ENCODE data around the gene PRKD1.
"Not testable (repeated sequence)": the region's sequence is repeated elsewhere in the genome, so short reads cannot be mapped to it uniquely, and the experiment has no call there.

Gene PRKD1

DNA sequence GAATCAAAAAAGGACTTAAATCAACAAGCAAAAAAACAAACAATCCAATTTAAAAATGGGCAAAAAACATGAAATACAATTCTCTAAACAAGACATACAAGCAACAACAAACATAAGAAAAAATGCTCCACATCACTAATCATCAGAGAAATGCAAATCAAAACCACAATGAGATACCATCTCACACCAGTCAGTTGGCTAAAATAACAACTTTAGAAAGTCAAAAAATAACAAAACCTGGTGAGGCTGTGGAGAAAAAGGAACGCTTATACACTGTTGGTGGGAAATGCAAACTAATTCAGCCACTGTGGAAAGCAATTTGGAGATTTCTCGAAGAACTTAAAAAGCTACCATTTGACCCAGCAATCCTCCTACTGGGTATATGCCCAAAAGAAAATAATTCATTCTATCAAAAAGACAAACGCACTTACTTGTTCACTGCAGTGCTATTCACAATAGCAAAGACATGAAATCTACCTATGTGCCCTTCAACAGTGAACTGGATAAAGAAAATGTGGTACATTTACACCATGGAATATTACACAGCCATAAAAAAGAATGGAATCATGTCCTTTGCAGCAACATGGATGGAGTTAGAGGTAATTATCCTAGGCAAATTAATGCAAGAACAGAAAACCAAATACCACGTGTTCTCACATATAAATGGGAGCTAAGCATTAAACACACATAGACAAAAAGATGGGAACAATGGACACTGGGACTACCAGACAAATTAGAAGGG is 26.9 kb downstream of the PRKD1 start:
- no peak for DNase-seq (ENCODE audit: low read depth)

DNA sequence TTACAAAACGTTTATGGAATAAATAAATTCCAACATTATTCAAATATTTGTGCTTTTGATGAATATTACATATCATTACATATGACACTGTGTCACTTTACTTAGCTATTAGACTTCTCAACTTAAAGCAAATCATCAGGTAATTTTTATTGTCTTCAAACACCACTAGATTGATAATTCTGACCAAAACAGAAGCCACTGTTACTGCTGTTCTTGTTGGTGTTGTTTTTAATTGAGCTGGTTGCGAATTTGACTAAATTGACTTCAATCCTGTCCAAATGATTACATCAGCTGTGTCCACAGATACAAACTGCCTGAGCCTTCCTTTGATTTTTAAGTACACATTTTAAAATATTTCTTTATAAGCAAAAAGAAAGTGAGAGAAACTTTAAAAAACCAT is 29.2 kb downstream of the PRKD1 start:
- no peak for DNase-seq (ENCODE audit: low read depth)

DNA sequence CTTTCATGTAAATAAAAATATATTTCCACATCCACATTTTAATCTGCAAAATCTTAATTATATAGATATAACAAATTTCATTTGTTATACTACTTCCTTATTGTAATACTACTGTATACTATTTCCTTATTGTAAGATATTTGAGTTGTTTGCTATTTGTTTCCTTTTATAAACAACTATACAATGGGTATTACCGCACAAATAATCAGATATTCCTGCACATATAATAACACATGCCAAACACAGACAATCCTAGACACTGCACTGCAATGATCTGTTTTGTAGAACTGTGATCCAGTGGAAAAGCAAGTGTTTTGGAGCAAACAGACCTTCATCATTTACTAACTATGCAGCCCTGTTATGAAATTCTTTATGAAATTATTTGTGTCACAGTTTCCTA is 30.5 kb downstream of the PRKD1 start:
- no peak for DNase-seq (ENCODE audit: low read depth)

DNA sequence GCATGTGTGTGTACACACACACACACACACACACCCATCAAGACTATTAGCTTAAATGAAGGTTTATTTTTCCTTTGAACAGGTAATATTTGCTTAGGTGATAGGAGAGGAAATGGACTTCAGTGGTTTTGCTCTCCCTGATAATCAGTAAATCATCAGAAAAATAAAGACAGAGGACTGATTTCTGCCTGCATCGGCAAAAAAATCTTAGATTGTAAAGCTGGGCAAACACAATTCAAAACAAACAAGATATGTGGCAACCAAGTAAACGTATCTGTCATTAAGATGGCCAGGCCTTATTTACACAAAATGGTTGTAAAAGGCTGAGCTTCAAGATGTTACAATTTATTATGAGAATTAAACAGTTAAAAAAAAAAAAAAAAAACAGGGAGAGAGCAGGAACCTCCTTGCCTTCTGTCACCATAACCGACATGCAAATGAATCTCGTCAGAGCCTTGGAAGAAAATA is 31.3 kb downstream of the PRKD1 start:
- no peak for DNase-seq (ENCODE audit: low read depth)

DNA sequence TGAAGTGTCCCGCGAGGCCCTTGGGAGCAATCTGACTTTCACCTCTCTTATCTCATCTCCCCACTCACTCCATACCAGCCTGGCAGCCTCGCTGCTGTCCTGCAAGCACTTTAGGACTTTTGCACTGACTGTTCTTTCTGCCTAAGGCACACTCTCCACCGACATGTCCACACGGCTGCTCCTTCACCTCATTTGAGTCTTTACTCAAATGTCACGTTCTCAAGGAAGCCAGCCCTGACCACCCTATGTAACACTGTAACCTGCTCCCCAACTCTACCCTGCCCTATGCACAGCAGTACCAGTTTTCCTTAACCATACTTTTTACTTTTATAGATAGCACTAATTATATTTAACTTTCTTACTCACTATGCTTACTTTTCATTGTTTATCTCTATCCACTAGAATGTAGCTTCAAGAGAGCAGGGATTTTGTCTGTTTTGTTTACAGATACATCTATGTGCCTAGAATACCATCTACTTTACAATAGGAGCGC is 32.0 kb downstream of the PRKD1 start:
- no peak for DNase-seq (ENCODE audit: low read depth)

DNA sequence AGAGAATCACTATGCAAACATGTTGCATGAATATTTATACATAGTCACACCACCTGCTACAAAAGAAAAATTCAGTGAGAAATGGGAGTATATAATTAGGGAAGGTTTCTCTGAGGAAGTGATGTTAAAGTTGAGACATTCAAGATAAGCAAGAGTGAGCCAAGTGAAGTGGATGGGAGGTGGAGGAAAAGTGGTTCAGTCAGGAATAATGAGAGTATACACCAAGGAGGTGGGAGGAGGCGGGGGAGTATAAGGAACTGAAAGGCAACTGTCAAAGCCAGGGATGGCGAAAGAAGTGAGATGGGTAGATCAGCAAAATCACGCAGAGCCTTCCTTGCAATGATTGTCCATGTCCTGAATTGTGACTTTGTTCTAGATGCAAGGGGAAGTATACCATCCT is 33.7 kb downstream of the PRKD1 start:
- DNase-seq (ENCODE audit: low read depth): no peak

DNA sequence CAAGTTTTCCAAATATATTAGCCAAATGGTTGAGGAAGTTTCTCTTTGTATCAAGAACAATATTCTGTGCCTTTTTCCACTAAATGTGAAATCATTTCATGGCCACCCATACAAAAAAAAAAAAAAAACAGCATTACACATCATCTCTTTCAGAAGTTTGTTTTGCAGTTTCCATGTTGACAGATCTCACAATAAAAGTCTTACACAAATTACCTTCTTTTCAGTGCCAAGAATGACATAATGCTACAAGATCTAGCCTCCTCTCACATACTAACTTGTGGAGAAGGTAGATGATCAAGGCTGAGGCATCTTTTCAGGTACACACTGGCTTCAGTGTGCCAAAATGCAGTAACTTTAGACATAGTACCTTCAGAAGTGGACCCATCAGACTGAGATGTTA is 35.3 kb downstream of the PRKD1 start:
- DNase-seq (ENCODE audit: low read depth): no peak

DNA sequence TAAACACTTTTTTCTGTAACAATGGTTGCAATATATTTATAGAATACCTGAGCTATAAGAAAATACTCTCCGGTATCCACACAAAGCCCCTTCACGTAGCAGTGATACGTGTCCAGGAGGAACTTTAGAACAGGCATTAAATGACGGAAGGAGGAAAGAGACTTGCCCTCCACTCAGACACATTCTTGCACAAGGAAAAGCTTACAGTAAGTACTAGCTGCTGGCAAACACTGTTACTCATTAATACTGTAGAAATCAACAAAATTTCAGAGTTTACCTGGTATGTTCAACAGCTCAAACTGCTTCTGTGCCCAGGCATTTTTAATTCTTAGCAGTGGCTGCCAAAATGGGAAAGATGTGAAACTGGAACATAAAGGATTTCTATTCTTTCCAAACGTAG is 41.7 kb downstream of the PRKD1 start:
- no peak for DNase-seq (ENCODE audit: low read depth)

DNA sequence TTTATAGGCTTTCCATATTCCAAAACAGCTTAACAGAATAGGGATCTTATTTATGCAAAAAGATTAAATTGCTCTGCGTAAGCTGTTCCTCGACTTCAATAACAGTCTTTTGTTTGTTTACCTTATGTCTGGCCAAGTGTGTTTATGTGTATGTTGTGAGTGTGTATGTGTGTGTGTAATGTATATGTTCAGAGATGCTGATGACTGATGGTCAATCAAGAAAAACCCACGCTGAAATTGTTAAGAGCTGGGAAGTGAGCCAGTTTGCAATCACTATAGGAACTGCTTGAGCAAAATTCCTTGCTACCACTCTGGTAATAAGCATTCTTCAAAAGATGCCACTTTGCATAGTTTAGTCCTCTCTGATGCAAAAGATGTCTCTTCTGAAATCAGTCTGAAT is 59.6 kb downstream of the PRKD1 start:
- DNase-seq (ENCODE audit: low read depth): no peak

DNA sequence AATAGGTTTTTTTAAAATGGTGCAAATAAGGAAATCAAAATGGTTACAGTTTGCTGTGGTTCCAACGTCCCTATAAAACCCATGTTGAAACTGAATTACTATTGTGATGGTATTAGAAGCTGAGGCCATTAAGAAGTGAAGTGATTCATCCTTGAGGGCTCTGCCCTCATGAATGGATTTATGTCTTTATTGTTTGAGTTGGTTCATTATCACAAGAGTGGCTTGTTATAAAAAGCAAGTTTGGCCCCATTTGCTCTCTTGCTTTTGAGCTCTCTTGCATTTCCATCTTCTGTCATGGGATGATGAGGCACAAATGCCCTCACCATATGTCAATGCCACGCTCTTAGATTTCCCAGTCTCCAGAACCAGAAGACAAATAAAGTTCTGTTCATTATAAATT is 62.3 kb downstream of the PRKD1 start:
- no peak for DNase-seq (ENCODE audit: low read depth)

DNA sequence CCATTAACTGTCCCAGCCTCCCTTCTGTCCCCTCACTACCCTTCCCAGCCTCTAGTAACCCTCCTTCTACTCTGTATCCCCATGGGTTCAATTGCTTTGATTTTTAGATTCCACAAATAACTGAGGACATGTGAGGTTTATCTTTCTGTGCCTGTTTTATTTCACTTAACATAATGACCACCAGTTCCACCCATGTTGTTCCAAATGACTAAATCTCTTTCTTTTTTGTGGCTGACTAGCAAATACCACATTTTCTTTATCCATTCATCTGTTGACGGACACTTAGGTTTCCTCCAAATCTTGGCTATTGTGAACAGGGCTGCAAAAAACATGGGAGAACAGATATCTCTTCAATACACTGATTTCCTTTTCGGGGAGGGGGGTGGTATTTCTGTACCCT is 65.7 kb downstream of the PRKD1 start:
- DNase-seq (ENCODE audit: low read depth): no peak

DNA sequence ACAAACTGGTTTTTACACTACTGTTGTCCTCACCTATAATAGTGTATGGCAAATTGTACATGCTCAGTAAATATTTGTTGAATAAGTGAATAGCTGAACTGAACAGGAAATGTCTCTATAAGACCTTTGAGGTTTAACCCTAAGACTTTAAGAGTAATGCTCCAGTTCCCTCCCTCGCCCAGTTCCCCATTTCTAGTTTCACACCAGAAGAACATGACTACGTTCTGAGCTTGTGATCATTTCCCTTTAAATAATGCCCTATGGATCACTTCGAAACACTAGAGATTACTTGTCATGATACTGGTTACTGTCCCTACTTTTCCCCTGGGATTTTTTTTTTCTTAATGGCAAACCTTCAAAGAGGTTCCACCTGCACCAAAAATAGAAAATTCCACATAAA is 69.3 kb downstream of the PRKD1 start:
- no peak for DNase-seq (ENCODE audit: low read depth)

DNA sequence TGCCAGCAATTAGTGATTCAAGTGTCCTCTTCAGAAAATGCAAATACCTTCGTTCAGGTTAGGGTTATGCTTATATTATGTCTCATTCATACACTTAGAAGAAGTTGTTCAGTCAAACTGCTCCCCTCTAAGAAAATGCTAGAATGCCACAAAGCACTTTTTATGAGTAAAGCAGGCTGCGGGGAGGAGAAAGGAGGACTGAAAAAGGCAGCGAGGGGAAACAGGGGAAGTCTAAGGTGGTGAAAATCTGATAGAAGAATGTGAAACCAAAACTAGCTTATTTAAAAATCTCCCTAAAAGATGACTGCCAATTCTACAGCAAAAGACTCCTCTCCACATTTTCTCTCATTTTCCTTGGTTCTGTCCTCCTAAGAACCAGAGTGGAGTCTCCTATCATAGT is 70.1 kb downstream of the PRKD1 start:
- DNase-seq (ENCODE audit: low read depth): no peak

DNA sequence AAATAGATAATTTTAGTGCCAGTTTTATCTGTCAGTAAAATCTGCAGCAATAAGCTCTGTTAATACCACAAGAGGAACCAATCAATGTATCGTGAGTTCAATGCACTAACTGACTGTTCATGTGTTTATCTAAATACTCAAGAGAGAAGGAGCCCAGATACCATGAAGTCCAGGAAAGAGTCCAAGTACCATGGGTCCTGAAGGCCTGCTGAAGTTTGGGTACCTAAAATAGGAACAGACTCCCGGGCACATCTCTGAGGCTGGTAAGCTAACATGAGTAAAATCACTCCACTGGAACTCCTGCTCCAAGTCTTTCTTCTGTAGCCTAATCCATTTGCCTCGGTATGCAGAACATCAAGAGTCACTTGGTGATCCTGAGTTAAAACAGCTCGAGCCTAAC is 71.1 kb downstream of the PRKD1 start:
- no peak for DNase-seq (ENCODE audit: low read depth)

DNA sequence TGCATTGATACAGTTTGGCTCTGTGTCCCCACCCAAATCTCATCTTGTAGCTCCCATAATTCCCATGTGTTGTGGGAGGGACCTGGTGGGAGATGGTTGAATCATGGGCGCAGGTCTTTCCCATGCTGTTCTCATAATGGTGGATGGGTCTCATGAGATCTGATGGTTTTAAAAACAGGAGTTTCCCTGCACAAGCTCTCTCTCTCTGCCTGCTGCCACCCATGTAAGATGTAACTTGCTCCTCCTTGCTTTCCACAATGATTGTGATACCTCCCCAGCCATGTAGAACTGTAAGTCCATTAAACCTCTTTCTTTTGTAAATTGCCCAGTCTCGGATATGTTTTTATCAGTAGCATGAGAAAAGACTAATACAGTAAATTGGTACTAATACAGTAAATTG is 74.0 kb downstream of the PRKD1 start:
- DNase-seq (ENCODE audit: low read depth): not testable (repeated sequence)

DNA sequence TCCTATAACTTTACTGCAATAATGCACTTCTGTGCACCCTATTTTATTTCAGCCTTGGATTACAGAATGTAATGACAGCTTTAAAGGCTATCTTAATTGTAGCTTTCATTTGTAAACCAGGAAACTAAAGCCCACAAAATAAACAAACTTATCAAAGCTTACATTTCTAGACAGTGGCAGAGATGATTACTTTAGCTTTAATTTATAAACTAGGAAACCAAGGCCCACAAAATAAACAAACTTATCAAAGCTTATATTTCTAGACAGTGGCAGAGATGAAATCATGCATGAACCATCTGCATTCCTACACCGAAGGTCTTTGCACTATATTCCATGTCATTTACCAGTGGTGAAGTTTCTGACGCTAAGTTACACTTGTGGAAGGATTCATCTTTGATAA is 74.4 kb downstream of the PRKD1 start:
- DNase-seq (ENCODE audit: low read depth): no peak

DNA sequence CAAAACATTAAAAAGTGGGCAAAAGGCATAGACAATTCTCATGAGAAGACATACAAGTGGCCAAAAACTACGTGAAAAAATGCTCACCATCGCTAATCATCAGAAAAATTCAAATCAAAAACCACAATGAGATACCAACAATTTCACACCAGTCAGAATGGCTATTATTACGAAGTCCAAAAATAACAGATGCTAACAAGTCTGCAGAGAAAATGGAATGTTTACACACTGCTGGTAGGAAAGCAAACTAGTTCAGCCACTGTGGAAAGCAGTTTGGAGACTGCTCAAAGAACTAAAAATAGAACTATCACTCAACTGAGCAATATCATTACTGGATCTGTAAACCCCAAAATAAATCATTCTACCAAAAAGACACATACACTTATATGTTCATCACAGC is 76.2 kb downstream of the PRKD1 start:
- no peak for DNase-seq (ENCODE audit: low read depth)

DNA sequence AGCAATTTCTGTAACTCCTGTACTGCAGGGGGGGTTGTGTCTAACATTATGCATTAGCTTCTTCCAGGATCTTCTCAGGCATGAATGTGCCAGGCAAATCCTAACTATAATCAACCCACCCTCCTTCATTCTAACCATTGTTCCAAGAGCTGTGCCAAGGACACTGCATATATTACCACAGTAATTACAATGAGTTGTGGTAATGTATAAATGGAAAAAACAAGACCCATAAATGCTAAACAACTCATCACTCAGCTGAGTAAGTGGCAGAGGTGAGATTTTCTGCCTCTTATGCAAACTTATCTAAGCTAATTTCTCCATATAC is 80.6 kb downstream of the PRKD1 start:
- no peak for DNase-seq (ENCODE audit: low read depth)

DNA sequence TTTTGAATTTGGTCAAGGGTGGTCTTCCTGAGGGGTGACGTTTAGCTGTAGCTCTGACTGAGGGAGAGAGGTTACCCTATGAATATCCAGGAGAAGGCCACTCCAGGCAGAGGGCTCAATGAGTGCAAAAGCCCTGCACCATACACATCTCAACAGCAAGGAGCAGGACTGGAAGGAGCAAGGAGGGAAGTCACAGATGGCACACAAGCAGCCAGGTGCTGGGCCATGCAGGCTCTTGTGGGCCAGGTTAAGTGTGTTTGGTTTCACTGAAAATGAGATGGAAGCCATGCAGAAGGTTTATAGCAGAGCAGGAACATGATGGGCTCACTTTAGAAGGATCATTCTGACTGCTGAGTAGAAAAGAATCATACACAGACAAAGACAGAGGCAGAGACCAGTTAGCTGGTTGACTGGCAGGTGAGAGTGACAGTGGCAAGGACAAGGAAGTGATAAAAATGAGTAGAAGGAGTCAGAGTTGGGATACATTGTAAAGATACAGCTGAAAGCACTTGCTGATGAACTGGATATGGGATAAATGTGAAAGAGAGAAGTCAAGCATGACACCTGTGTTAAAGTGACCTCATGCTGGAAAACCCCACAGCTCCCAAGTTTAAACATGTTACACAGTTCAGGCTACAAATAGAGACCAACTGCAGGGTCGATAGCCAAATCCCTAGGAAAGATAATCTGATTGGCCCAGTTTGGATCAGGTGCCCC is 81.2 kb downstream of the PRKD1 start:
- DNase-seq (ENCODE audit: low read depth): no peak

DNA sequence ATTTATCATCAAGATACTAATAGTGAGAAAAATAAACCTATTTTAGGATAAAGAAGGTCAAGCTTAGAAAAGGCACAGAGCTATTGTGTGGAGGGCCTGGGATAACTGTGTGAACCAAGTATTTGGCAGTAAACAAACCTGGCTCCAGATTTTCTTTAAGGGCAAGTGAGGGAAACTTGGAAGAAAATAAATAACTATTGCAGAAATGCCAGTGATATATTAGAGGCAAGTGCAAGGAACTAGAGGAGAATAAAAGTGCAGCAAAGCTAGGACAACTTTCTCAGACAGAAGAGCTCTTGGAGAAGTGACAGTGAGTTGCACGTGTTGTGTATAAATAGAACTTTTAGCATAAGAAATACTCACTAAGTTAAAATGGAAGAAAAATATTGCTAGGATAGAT is 83.7 kb downstream of the PRKD1 start:
- no peak for DNase-seq (ENCODE audit: low read depth)

DNA sequence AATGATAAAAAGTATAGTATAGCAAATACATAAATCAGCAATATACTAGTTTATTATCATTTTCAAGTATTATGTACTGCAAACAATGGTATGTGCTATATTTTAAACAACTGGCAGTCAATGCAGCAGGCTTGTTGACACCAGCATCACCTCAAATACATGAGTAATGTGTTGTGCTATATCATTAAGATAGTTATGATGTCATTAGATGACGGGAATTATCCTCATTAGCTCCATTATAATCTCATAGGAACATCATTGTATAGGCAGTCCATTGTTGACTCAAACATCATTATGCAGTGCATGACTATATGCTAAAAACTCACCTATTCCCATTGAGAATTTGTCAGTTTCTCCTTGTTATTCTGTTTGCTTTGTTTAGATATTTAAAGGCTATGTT is 85.4 kb downstream of the PRKD1 start:
- no peak for DNase-seq (ENCODE audit: low read depth)

DNA sequence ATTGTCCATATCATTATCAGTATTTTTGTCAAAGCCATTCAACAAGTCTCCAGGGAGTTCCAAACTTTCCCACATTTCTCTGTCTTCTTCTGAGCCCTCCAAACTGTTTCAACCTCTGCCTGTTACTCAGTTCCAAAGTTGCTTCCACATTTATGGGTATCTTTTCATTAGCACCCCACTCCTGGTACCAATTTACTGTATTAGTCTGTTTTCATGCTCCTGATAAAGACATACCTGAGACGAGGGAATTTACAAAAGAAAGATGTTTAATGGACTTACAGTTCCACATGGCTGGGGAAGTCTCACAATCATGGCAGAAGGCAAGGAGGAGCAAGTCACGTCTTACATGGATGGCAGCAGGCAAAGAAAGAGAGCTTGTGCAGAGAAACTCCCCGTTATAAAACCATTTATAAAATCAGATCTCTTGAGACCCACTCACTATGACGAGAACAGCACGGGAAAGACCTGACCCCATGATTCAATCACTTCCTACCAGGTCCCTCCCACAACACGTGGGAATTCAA is 87.2 kb downstream of the PRKD1 start:
- not testable (repeated sequence) for DNase-seq (ENCODE audit: low read depth)

DNA sequence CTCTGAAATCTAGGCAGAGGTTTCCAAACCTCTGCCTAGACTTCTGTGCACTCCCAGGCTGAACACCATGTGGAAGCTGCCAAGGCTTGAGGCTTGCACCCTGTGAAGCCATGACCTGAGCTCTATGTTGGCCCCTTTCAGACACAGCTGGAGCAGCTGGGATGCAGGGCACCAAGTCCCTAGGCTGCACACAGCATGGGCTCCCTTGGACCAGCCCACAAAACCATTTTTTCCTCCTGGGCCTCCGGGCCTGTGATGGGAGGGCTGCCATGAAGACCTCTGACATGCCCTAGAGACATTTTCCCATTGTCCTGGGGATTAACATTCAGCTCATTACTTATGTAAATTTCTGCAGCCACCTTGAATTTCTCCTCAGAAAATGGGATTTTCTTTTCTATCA is 88.0 kb downstream of the PRKD1 start:
- not testable (repeated sequence) for DNase-seq (ENCODE audit: low read depth)

DNA sequence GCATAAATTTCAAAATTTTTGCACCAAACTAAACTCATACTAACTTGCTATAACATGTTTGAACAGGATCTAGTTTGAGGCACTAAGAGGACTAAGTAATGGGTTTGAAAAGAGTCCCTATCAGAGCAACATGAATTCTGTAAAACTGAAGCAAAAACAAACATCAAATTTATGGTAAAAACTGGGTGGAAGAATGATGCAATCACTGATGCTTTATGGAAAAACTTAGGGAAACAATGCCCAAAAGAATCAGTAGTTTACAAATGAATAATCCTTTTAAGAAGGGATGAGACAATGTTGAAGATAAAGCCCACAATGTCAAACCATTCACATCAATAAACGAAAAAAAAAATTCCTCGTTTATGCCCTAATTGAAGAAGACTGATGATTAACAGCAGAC is 88.9 kb downstream of the PRKD1 start:
- no peak for DNase-seq (ENCODE audit: low read depth)
